Activated CD8-positive, alpha-beta memory T cell treated with anti-CD3 and anti-CD28 coated beads for 1 hour (primary cell): ENCODE measurements around the gene HSP90B1.

ENCODE experiments used
- DNase-seq, 2 donors: peaks; one replicate each; pipeline ENCODE4 v3.0.0-alpha.2; 2020; ENCODE audit warnings: low read depth in 1 of 2; ENCODE audit errors: extremely low read depth in 1 of 2

The HSP90B1 gene

GRCh38 chr12:103929046-103929783, 995 bp upstream of the HSP90B1 start:
- peak; percentile 68 to 71 for DNase-seq

GRCh38 chr12:103929784-103930033, 501 bp upstream of the HSP90B1 start:
- DNase-seq = no peak

- DNase-seq = no peak
Observed at GRCh38 chr12:103930787-103931735, 851 bp downstream of the HSP90B1 start.

GRCh38 chr12:103933237-103933636, 3.0 kb downstream of the HSP90B1 start:
- no peak for DNase-seq

GRCh38 chr12:103936679-103937078, 6.5 kb downstream of the HSP90B1 start:
- no peak for DNase-seq

GRCh38 chr12:103944964-103945363, 14.8 kb downstream of the HSP90B1 start:
- no peak for DNase-seq

GRCh38 chr12:103947871-103948555, 17.8 kb downstream of the HSP90B1 start:
- no peak for DNase-seq

GRCh38 chr12:103948746-103949406, 18.7 kb downstream of the HSP90B1 start:
- DNase-seq = no peak

- DNase-seq = no peak
Observed at GRCh38 chr12:103952497-103952896, 22.3 kb downstream of the HSP90B1 start.

GRCh38 chr12:103955811-103956508, 25.8 kb downstream of the HSP90B1 start:
- no peak for DNase-seq

- peak in 1 of 2 donors; percentile 12 for DNase-seq
Observed at GRCh38 chr12:103956509-103957027, 26.4 kb downstream of the HSP90B1 start.

- DNase-seq = no peak
Observed at GRCh38 chr12:103957865-103958388, 27.7 kb downstream of the HSP90B1 start.

- DNase-seq = no peak
Observed at GRCh38 chr12:103958621-103959020, 28.4 kb downstream of the HSP90B1 start.

GRCh38 chr12:103960616-103961227, 30.5 kb downstream of the HSP90B1 start:
- DNase-seq = no peak

GRCh38 chr12:103962493-103962892, 32.3 kb downstream of the HSP90B1 start:
- no peak for DNase-seq

GRCh38 chr12:103964805-103965204, 34.6 kb downstream of the HSP90B1 start:
- no peak for DNase-seq

- DNase-seq = no peak
Observed at GRCh38 chr12:103965255-103965589, 35.0 kb downstream of the HSP90B1 start.

GRCh38 chr12:103965590-103966504, 35.6 kb downstream of the HSP90B1 start, which contains the start of gene TDG:
TDG (plus strand) TSS chr12:103965872; CDS start chr12:103966038, 166 bp downstream.
- peak; percentile 91 to 92 for DNase-seq
